Measurements from ENCODE around the gene PRXL2A. TPM values are rescaled to one million over a fixed set of nuclear protein-coding genes. Genes with fewer than 3 reads are reported as not detected.

PRXL2A gene
- total RNA-seq, 4 donors from 2014 or later, result 218 to 456 (median 415) TPM

Other genes starting within 250 kb of the PRXL2A start
- gene ANXA11, start 203.0 kb upstream of the PRXL2A start, total RNA-seq, result 100 to 1,000 TPM; 103 to 148 (median 121) TPM
- not detected for gene MAT1A, start 118.9 kb upstream of the PRXL2A start, total RNA-seq
- gene DYDC1, start 51.8 kb upstream of the PRXL2A start, total RNA-seq, result not detected
- gene DYDC2, start 51.8 kb upstream of the PRXL2A start, total RNA-seq, result not detected
- gene TSPAN14, start 45.8 kb downstream of the PRXL2A start, total RNA-seq, result 100 to 1,000 TPM in 2 of 4 donors, 10 to 100 TPM in 2; 42.4 to 114 (median 91.6) TPM
- gene SH2D4B, start 129.4 kb downstream of the PRXL2A start, total RNA-seq, result under 1 TPM in 1 of 4 donors, not detected in 3; 0.13 TPM

Measured in omental fat pad (tissue), 4 donors.